Hepatocyte (in vitro differentiated cells): ENCODE data around the gene ZNF503.

Source experiments
- CTCF ChIP-seq: fragments of 200-600 bp; sonication (generic); IDR thresholded peaks from 2 replicates; pipeline ENCODE4 v1.5.1; 2016; ENCODE audit warnings: antibody characterized with exemption, mild to moderate bottlenecking; ENCODE audit not compliant: poor library complexity
- EZH2 ChIP-seq: fragments of 200-600 bp; sonication (generic); IDR thresholded peaks from 2 replicates; pipeline ENCODE4 v1.6.1; 2016; ENCODE audit warnings: antibody characterized with exemption, mild to moderate bottlenecking, borderline replicate concordance

- TF ChIP-seq EZH2 = no peak
- no peak for TF ChIP-seq CTCF
Observed at GRCh38 chr10:75436896-75437295, 35.3 kb upstream of the ZNF503 start.
